PC-3 (cell line): ENCODE data around the gene WNK2. TPM values are rescaled to one million over a fixed set of nuclear protein-coding genes. Genes with fewer than 3 reads are reported as not detected.
A peak's percentile ranks its signal among the peaks of the same experiment; 100 is the strongest.
"Not testable (repeated sequence)": the region's sequence is repeated elsewhere in the genome, so short reads cannot be mapped to it uniquely, and the experiment has no call there.

Experiments used
- ATAC-seq: fragments of 200-7000 bp; cut with Tn5 transposase; 2 replicates; pipeline ENCODE4 v1.9.1; 2020; ENCODE audit warnings: mild to moderate bottlenecking, moderate library complexity
- BruUV-seq: library from RNA; stranded (reverse); fragments of 400-500 nt; replicated peaks from 2 replicates; lab custom pipeline; 2021; lab: Mats Ljungman, UMichigan
- CTCF ChIA-PET: fragments of 300-600 bp; sonication (Branson Sonifier 250); formaldehyde crosslinking; loops from one replicate; lab custom pipeline; 2022; ENCODE audit warnings: antibody characterized with exemption; lab: Charles Lee
- POLR2A ChIA-PET: fragments of 300-600 bp; sonication (Branson Sonifier 250); formaldehyde crosslinking; loops from one replicate; lab custom pipeline; 2022; ENCODE audit warnings: antibody characterized with exemption; ENCODE audit not compliant: unreplicated experiment; lab: Charles Lee
- DNase-seq: peaks from one replicate; pipeline ENCODE4 v3.0.0-alpha.2; 2015
- H2AFZ ChIP-seq: fragments of 300-600 bp; sonication (generic); 2 replicates; pipeline ENCODE4 v1.6.0; 2016; ENCODE audit warnings: antibody characterized with exemption, low read length
- H3F3A ChIP-seq: fragments of 300-600 bp; sonication (generic); one replicate; pipeline ENCODE4 v1.6.0; 2017; ENCODE audit warnings: antibody characterized with exemption, low read length, control low read depth, mild to moderate bottlenecking; ENCODE audit not compliant: unreplicated experiment
- H3K27ac ChIP-seq: fragments of 300-600 bp; sonication (generic); 2 replicates; pipeline ENCODE4 v1.5.1; 2016; ENCODE audit warnings: mild to moderate bottlenecking, low read length
- H3K27me3 ChIP-seq: fragments of 300-600 bp; sonication (generic); 2 replicates; pipeline ENCODE4 v1.6.1; 2016; ENCODE audit warnings: low read length, mixed read lengths
- H3K36me3 ChIP-seq: fragments of 300-600 bp; sonication (generic); 2 replicates; pipeline ENCODE4 v1.6.1; 2016; ENCODE audit warnings: low read depth, mixed run types, low read length, mixed read lengths
- H3K4me1 ChIP-seq: fragments of 300-600 bp; sonication (generic); 2 replicates; pipeline ENCODE4 v1.5.1; 2016; ENCODE audit warnings: low read length; ENCODE audit not compliant: insufficient read depth
- H3K4me2 ChIP-seq: fragments of 300-600 bp; sonication (generic); 2 replicates; pipeline ENCODE4 v1.6.0; 2016; ENCODE audit warnings: low read length
- H3K4me3 ChIP-seq: fragments of 300-600 bp; sonication (generic); 2 replicates; pipeline ENCODE4 v1.5.1; 2016; ENCODE audit warnings: mild to moderate bottlenecking, low read length, mixed read lengths
- H3K79me2 ChIP-seq: fragments of 300-600 bp; sonication (generic); 2 replicates; pipeline ENCODE4 v1.6.1; 2017; ENCODE audit warnings: low read length, mixed read lengths
- H3K9ac ChIP-seq: fragments of 300-600 bp; sonication (generic); 2 replicates; pipeline ENCODE4 v1.6.0; 2016; ENCODE audit warnings: mild to moderate bottlenecking, low read length
- H3K9me2 ChIP-seq: fragments of 300-600 bp; sonication (generic); replicated peaks from 2 replicates; pipeline ENCODE4 v1.6.1; 2016; ENCODE audit warnings: mixed run types, low read length, mixed read lengths
- H3K9me3 ChIP-seq: fragments of 300-600 bp; sonication (generic); 2 replicates; pipeline ENCODE4 v1.6.1; 2016; ENCODE audit warnings: low read length, mixed read lengths
- H4K20me1 ChIP-seq: fragments of 300-600 bp; sonication (generic); 2 replicates; pipeline ENCODE4 v1.6.1; 2016; ENCODE audit warnings: low read length, mixed read lengths
- EZH2 ChIP-seq: fragments of 300-600 bp; sonication (generic); IDR thresholded peaks from one replicate; pipeline ENCODE4 v1.6.1; 2017; ENCODE audit warnings: antibody characterized with exemption, mild to moderate bottlenecking, low read length; ENCODE audit not compliant: unreplicated experiment
- EZH2phosphoT487 ChIP-seq: fragments of 300-600 bp; sonication (generic); IDR thresholded peaks from 2 replicates; pipeline ENCODE4 v1.6.1; 2018; ENCODE audit warnings: mild to moderate bottlenecking, antibody characterized with exemption, low read length, borderline replicate concordance
- intact Hi-C: fragments of 100-400 bp; cut with micrococcal nuclease; formaldehyde crosslinking; loops from 2 replicates; pipeline ENCODE4 v1.9.0; 2023
- total RNA-seq: library from RNA; depleted of rRNA; stranded (reverse); fragments of >200 nt; gene quantifications from 2 replicates; pipeline ENCODE4 v1.2.3, GENCODE V29; 2014
- TF ChIP-seq, protein P1 (sequence below): fragments of 300-600 bp; sonication (generic); conservative IDR thresholded peaks from 2 replicates; pipeline ENCODE4 v1.5.1; 2017; ENCODE audit warnings: antibody characterized with exemption, low read depth, mild to moderate bottlenecking, low read length

WNK2 gene
- total RNA-seq, 1 experiment from 2014 or later = 11.7 TPM

DNA sequence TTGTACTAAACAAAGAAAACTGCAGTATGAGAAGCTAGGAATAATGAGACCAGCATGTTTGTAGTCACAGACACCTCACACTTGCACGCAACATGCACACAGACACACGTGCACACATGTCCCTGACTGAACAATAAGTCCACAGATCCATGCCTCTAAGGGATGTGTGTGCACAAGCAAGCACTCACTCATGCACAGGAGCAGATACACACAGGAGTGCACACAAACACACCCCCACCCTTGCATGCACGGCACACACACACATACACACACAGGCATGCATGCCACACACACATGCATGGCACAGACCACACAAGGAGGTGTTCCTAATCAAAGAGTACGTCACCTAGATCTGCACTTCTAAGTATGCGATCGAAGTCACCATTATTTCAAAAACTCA is 156.2 kb downstream of the WNK2 start:
- BruUV-seq = no TSS peak
- intact Hi-C loops = no loop called here
- DNase-seq = no peak
- no peak overlapping the region for H3K4me3 ChIP-seq
- CTCF ChIA-PET = no interaction called here
- no peak overlapping the region for H3K4me2 ChIP-seq
- H3K9ac ChIP-seq = no peak overlapping the region
- H3K27me3 ChIP-seq = no peaks in the 10 kb centered on the region
- no peaks in the 10 kb centered on the region for H3K9me3 ChIP-seq
- POLR2A ChIA-PET = no interaction called here
- peaks cover 6% of the 10 kb centered on the region for H3K4me1 ChIP-seq
- H3K9me2 ChIP-seq = no peaks in the 10 kb centered on the region
- no peaks in the 10 kb centered on the region for H3F3A ChIP-seq
- no peak overlapping the region for H2AFZ ChIP-seq
- no peaks in the 10 kb centered on the region for H3K79me2 ChIP-seq
- no peaks in the 10 kb centered on the region for H4K20me1 ChIP-seq
- no peak overlapping the region for H3K27ac ChIP-seq
- ATAC-seq = no peak
- no peaks in the 10 kb centered on the region for H3K36me3 ChIP-seq
- TF ChIP-seq EZH2 = no peak
- TF ChIP-seq, protein P1, sequence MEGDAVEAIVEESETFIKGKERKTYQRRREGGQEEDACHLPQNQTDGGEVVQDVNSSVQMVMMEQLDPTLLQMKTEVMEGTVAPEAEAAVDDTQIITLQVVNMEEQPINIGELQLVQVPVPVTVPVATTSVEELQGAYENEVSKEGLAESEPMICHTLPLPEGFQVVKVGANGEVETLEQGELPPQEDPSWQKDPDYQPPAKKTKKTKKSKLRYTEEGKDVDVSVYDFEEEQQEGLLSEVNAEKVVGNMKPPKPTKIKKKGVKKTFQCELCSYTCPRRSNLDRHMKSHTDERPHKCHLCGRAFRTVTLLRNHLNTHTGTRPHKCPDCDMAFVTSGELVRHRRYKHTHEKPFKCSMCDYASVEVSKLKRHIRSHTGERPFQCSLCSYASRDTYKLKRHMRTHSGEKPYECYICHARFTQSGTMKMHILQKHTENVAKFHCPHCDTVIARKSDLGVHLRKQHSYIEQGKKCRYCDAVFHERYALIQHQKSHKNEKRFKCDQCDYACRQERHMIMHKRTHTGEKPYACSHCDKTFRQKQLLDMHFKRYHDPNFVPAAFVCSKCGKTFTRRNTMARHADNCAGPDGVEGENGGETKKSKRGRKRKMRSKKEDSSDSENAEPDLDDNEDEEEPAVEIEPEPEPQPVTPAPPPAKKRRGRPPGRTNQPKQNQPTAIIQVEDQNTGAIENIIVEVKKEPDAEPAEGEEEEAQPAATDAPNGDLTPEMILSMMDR = no peak
- TF ChIP-seq EZH2phosphoT487 = no peak

DNA sequence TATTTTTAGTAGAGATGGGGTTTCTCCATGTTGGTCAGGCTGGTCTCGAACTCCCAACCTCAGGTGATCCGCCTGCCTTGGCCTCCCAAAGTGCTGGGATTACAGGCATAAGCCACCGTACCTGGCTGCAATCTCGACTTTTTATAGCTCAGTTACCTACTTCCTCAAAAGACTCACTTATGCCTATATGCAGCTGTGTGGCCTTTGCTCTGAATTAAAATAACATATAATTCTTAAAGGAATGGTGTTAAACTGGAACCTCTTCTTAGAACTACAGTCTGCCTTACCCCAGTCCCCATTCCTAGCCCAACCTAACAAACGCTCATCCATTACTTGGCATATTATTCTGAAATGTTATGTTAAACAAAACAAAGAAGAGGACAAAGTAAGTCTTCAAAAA is 157.9 kb downstream of the WNK2 start:
- POLR2A ChIA-PET, H3K9ac ChIP-seq, DNase-seq, H4K20me1 ChIP-seq, H3F3A ChIP-seq, H3K9me3 ChIP-seq, BruUV-seq, H2AFZ ChIP-seq, H3K4me3 ChIP-seq, H3K27me3 ChIP-seq, H3K27ac ChIP-seq, H3K4me1 ChIP-seq, H3K4me2 ChIP-seq, intact Hi-C loops, H3K36me3 ChIP-seq, H3K9me2 ChIP-seq, H3K79me2 ChIP-seq, CTCF ChIA-PET, ATAC-seq: not testable (repeated sequence)

DNA sequence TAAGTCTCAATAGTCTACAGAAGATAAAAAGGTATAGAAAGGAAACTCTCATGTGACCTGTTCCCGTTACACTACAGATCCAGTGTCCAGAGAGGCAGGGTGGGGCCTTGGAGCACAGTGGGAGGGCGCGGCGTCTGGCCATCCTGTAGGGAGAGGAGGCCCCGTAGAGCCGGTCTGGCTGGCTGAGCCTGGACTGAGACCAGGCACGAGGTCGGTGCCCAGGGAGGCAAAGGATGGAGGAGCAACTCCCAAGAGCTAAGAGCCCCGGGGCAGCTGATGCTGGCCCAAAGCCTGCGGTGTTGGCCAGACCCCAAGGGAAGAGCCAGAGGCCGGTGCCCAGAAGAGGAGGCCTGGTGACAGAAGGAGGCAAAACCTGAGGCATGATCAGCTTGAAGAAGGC is 158.5 kb downstream of the WNK2 start:
- H3K9me2 ChIP-seq, H3K27me3 ChIP-seq, BruUV-seq, H3K4me3 ChIP-seq, H3K79me2 ChIP-seq, H2AFZ ChIP-seq, H3K36me3 ChIP-seq, H3K9ac ChIP-seq, CTCF ChIA-PET, H3K9me3 ChIP-seq, POLR2A ChIA-PET, intact Hi-C loops, H3K4me1 ChIP-seq, H3K4me2 ChIP-seq, H3K27ac ChIP-seq, H4K20me1 ChIP-seq, H3F3A ChIP-seq: not testable (repeated sequence)
- peak; percentile 62 for DNase-seq
- ATAC-seq = peak; percentile 64

DNA sequence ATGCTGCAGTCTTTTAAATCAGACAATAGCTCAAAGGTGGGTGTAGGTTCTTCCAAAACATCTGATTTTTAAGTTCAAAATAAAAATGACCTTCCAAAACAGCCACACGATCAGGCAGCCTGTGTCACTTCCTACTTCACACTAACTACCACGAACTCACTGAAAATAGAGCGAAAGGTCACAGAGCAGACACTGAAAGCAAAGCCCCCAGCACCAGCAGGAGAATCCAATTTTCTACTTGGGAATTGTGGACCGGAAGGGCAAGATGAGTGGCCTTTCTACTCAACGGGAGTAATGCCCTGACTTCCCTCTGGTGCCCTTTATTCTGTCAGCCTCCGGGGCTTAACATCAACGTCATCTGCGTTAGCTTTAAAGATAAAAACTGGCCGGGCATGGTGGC is 159.7 kb downstream of the WNK2 start:
- ChIA-PET CTCF (no interaction called here), POLR2A (no interaction called here)
- no peak overlapping the region for H3K27ac ChIP-seq
- no peaks in the 10 kb centered on the region for H4K20me1 ChIP-seq
- H2AFZ ChIP-seq = no peak overlapping the region
- H3K9ac ChIP-seq = no peak overlapping the region
- no peaks in the 10 kb centered on the region for H3K79me2 ChIP-seq
- no peaks in the 10 kb centered on the region for H3K27me3 ChIP-seq
- ATAC-seq (no peak), DNase-seq (no peak)
- H3K9me3 ChIP-seq = no peaks in the 10 kb centered on the region
- TF ChIP-seq, protein P1 = no peak
- TF ChIP-seq EZH2 = no peak
- no peak for TF ChIP-seq EZH2phosphoT487
- no peak overlapping the region for H3K4me3 ChIP-seq
- H3K4me2 ChIP-seq = no peak overlapping the region
- no TSS peak for BruUV-seq
- no peaks in the 10 kb centered on the region for H3F3A ChIP-seq
- peaks cover 6% of the 10 kb centered on the region for H3K4me1 ChIP-seq
- intact Hi-C loops = no loop called here
- H3K36me3 ChIP-seq = no peaks in the 10 kb centered on the region
- H3K9me2 ChIP-seq = no peaks in the 10 kb centered on the region
